GM23338 (cell line): Measurements from ENCODE around the gene SLC35F1. TPM values are rescaled to one million over a fixed set of nuclear protein-coding genes. Genes with fewer than 3 reads are reported as not detected.

Source experiments
- ATAC-seq: fragments of 200-7000 bp; cut with Tn5 transposase; 3 replicates; pipeline ENCODE4 v1.9.1; 2020
- DNase-seq: peaks from one replicate; pipeline ENCODE4 v3.0.0-alpha.2; 2015; ENCODE audit warnings: low spot score
- H2AFZ ChIP-seq: fragments of 200-600 bp; sonication (generic); 2 replicates; pipeline ENCODE4 v1.8.0; 2016; ENCODE audit warnings: antibody characterized with exemption, mild to moderate bottlenecking, moderate library complexity
- H3F3A ChIP-seq: fragments of 200-600 bp; sonication (generic); replicated peaks from 2 replicates; pipeline ENCODE4 v1.8.0; 2017; ENCODE audit warnings: antibody characterized with exemption, mixed run types, low read depth
- H3K27ac ChIP-seq: fragments of 200-600 bp; sonication (generic); 2 replicates; pipeline ENCODE4 v1.6.1; 2016; ENCODE audit warnings: low read depth
- H3K27me3 ChIP-seq: fragments of 200-600 bp; sonication (generic); 2 replicates; pipeline ENCODE4 v1.8.0; 2016; ENCODE audit warnings: mild to moderate bottlenecking, mixed run types, moderate library complexity; ENCODE audit not compliant: insufficient read depth
- H3K36me3 ChIP-seq: fragments of 200-600 bp; sonication (generic); 2 replicates; pipeline ENCODE4 v1.8.0; 2016; ENCODE audit warnings: mild to moderate bottlenecking; ENCODE audit not compliant: insufficient read depth
- H3K4me1 ChIP-seq: fragments of 200-600 bp; sonication (generic); 2 replicates; pipeline ENCODE4 v1.8.0; 2016; ENCODE audit warnings: mild to moderate bottlenecking, moderate library complexity; ENCODE audit not compliant: insufficient read depth
- H3K4me2 ChIP-seq: fragments of 200-600 bp; sonication (generic); 2 replicates; pipeline ENCODE4 v1.7.1; 2017; ENCODE audit warnings: mixed run types
- H3K4me3 ChIP-seq: fragments of 200-600 bp; sonication (generic); 2 replicates; pipeline ENCODE4 v1.6.1; 2016; ENCODE audit warnings: mixed run types
- H3K79me2 ChIP-seq: fragments of 200-600 bp; sonication (generic); replicated peaks from 2 replicates; pipeline ENCODE4 v1.8.0; 2017; ENCODE audit warnings: mild to moderate bottlenecking; ENCODE audit not compliant: insufficient read depth
- H3K9me2 ChIP-seq: fragments of 200-600 bp; sonication (generic); 2 replicates; pipeline ENCODE4 v1.8.0; 2017; ENCODE audit not compliant: insufficient read depth
- H4K20me1 ChIP-seq: fragments of 200-600 bp; sonication (generic); replicated peaks from 2 replicates; pipeline ENCODE4 v1.8.0; 2017; ENCODE audit warnings: mild to moderate bottlenecking; ENCODE audit not compliant: insufficient read depth
- H3K27ac Mint-ChIP-seq: 2 replicates; pipeline ENCODE4 v1.8.0; 2020; ENCODE audit warnings: inconsistent platforms, mild to moderate bottlenecking, moderate library complexity, mixed read lengths
- H3K27me3 Mint-ChIP-seq: 3 replicates; pipeline ENCODE4 v1.8.0; 2022; ENCODE audit warnings: low read depth, mild to moderate bottlenecking, moderate library complexity, mixed read lengths, inconsistent platforms; ENCODE audit not compliant: insufficient read depth, poor library complexity
- H3K36me3 Mint-ChIP-seq: 3 replicates; pipeline ENCODE4 v1.8.0; 2021; ENCODE audit warnings: low read depth, mild to moderate bottlenecking, inconsistent platforms, moderate library complexity, mixed read lengths
- H3K4me1 Mint-ChIP-seq: 3 replicates; pipeline ENCODE4 v1.8.0; 2020; ENCODE audit warnings: mild to moderate bottlenecking, inconsistent platforms, mixed read lengths
- H3K4me3 Mint-ChIP-seq: 3 replicates; pipeline ENCODE4 v1.8.0; 2021; ENCODE audit warnings: moderate library complexity, mild to moderate bottlenecking, inconsistent platforms, mixed read lengths
- H3K9me3 Mint-ChIP-seq: 3 replicates; pipeline ENCODE4 v1.8.0; 2020; ENCODE audit warnings: moderate library complexity, mild to moderate bottlenecking, inconsistent platforms, mixed read lengths
- CREB1 ChIP-seq: fragments of 250-450 bp; sonication (Bioruptor Pico); IDR thresholded peaks from 2 replicates; pipeline ENCODE4 v1.5.0; 2020; ENCODE audit warnings: low read depth, mild to moderate bottlenecking, moderate library complexity
- CTCF ChIP-seq, 2 experiments: fragments of 200-600 bp in 1 of 2; sonication (generic) in 1 of 2; conservative IDR thresholded peaks; 2 replicates each; pipeline versions ENCODE4 v1.5.1 to v1.6.1; 2016 to 2017; ENCODE audit warnings: antibody characterized with exemption in 2 of 2, low read depth in 2 of 2, mild to moderate bottlenecking in 2 of 2, moderate library complexity in 1 of 2
- ETS1 ChIP-seq: IDR thresholded peaks from 2 replicates; pipeline ENCODE4 v1.6.1; 2016; ENCODE audit warnings: antibody characterized with exemption
- EZH2 ChIP-seq: fragments of 200-600 bp; sonication (generic); IDR thresholded peaks from one replicate; pipeline ENCODE4 v1.8.0; 2017; ENCODE audit warnings: antibody characterized with exemption, mild to moderate bottlenecking, low read depth; ENCODE audit not compliant: unreplicated experiment
- JUNB ChIP-seq: IDR thresholded peaks from one replicate; pipeline ENCODE4 v1.6.1; 2016; ENCODE audit warnings: antibody characterized with exemption; ENCODE audit not compliant: unreplicated experiment
- NANOG ChIP-seq: IDR thresholded peaks from 2 replicates; pipeline ENCODE4 v1.6.1; 2016; ENCODE audit warnings: antibody characterized with exemption, borderline replicate concordance
- STAT1 ChIP-seq: IDR thresholded peaks from one replicate; pipeline ENCODE4 v1.6.1; 2016; ENCODE audit warnings: antibody characterized with exemption; ENCODE audit not compliant: unreplicated experiment
- ZNF114 ChIP-seq: fragments of 250-450 bp; sonication (Bioruptor Pico); IDR thresholded peaks from 2 replicates; pipeline ENCODE4 v1.5.0; 2020; ENCODE audit warnings: mild to moderate bottlenecking, moderate library complexity
- ZNF331 ChIP-seq: fragments of 250-450 bp; sonication (Bioruptor Pico); IDR thresholded peaks from 2 replicates; pipeline ENCODE4 v1.5.0; 2020; ENCODE audit warnings: low read depth, mild to moderate bottlenecking, moderate library complexity
- polyA plus RNA-seq: library from polyadenylated mRNA; unstranded; fragments of >200 nt; fragmentation: Nextera tagmentation; extraction: Ambion mirVana; gene quantifications from 2 replicates; pipeline ENCODE4 v1.2.1, GENCODE V29; 2016
- total RNA-seq: library from RNA; depleted of rRNA; stranded (reverse); fragments of >200 nt; shearing (Covaris generic); gene quantifications from 2 replicates; pipeline ENCODE4 v1.2.3, GENCODE V29; 2014

SLC35F1 gene
- total and polyA plus RNA-seq, 2 experiments from 2014 or later, result 3.0 to 10.3 TPM

GRCh38 chr6:118085665-118086064 is 178.6 kb downstream of the SLC35F1 start:
- DNase-seq (no peak), ATAC-seq (no peak)
- no peak for TF ChIP-seq NANOG
- Mint-ChIP-seq H3K4me1 (peaks cover 8% of the 10 kb centered on the region; the same call in 2 of the 3 replicates), H3K27ac (no peak overlapping the region), H3K4me3 (no peak overlapping the region), H3K36me3 (peaks cover 1% of the 10 kb centered on the region; the same call in 2 of the 3 replicates), H3K27me3 (peaks cover 6% of the 10 kb centered on the region), H3K9me3 (peaks cover 9% of the 10 kb centered on the region)
- H3K27ac ChIP-seq, result no peak overlapping the region
- H2AFZ ChIP-seq, result no peak overlapping the region
- no peaks in the 10 kb centered on the region for H3F3A ChIP-seq
- H3K9me2 ChIP-seq, result peaks cover 9% of the 10 kb centered on the region; the same call in 1 of the 2 replicates
- H3K36me3 ChIP-seq, result no peaks in the 10 kb centered on the region
- H3K79me2 ChIP-seq, result no peaks in the 10 kb centered on the region
- no peaks in the 10 kb centered on the region for H3K27me3 ChIP-seq
- H3K4me3 ChIP-seq, result no peak overlapping the region
- H4K20me1 ChIP-seq, result no peaks in the 10 kb centered on the region
- no peak overlapping the region for H3K4me2 ChIP-seq
- H3K4me1 ChIP-seq, result no peaks in the 10 kb centered on the region

- peaks cover 9% of the 10 kb centered on the region; the same call in 1 of the 2 replicates for H3K9me2 ChIP-seq
- no peaks in the 10 kb centered on the region for H3K79me2 ChIP-seq
- no peak overlapping the region for H3K27ac Mint-ChIP-seq
- H3K27ac ChIP-seq, result no peak overlapping the region
- no peak overlapping the region for H3K4me3 Mint-ChIP-seq
- no peaks in the 10 kb centered on the region for H3K4me1 ChIP-seq
- H2AFZ ChIP-seq, result no peak overlapping the region
- DNase-seq (no peak), ATAC-seq (no peak)
- H3K36me3 ChIP-seq, result no peaks in the 10 kb centered on the region
- H3K4me2 ChIP-seq, result no peak overlapping the region
- H3F3A ChIP-seq, result no peaks in the 10 kb centered on the region
- peaks cover 6% of the 10 kb centered on the region for H3K27me3 Mint-ChIP-seq
- TF ChIP-seq STAT1, result no peak
- TF ChIP-seq JUNB, result no peak
- TF ChIP-seq ZNF331 (CRISPR knock-in tag), result no peak
- TF ChIP-seq EZH2, result no peak
- TF ChIP-seq ZNF114 (CRISPR knock-in tag), result no peak
- no peak for TF ChIP-seq NANOG
- peaks cover 5% of the 10 kb centered on the region; the same call in 2 of the 3 replicates for H3K36me3 Mint-ChIP-seq
- peaks cover 14% of the 10 kb centered on the region for H3K9me3 Mint-ChIP-seq
- H3K4me3 ChIP-seq, result no peak overlapping the region
- H3K4me1 Mint-ChIP-seq, result peaks cover 8% of the 10 kb centered on the region; the same call in 2 of the 3 replicates
- H4K20me1 ChIP-seq, result no peaks in the 10 kb centered on the region
- no peaks in the 10 kb centered on the region for H3K27me3 ChIP-seq
Observed at GRCh38 chr6:118086159-118086558, 179.1 kb downstream of the SLC35F1 start.

- Mint-ChIP-seq H3K9me3 (peaks cover 45% of the 10 kb centered on the region), H3K4me3 (no peak overlapping the region), H3K27ac (no peak overlapping the region), H3K27me3 (peaks cover 7% of the 10 kb centered on the region), H3K36me3 (peaks cover 29% of the 10 kb centered on the region), H3K4me1 (no peaks in the 10 kb centered on the region)
- no peaks in the 10 kb centered on the region for H3K4me1 ChIP-seq
- H3K27ac ChIP-seq, result no peak overlapping the region
- no peak overlapping the region for H2AFZ ChIP-seq
- H3K4me3 ChIP-seq, result no peak overlapping the region
- no peaks in the 10 kb centered on the region for H3K36me3 ChIP-seq
- no peak overlapping the region for H3K4me2 ChIP-seq
- DNase-seq, result no peak
- H3K79me2 ChIP-seq, result no peaks in the 10 kb centered on the region
- peaks cover 21% of the 10 kb centered on the region; the same call in 1 of the 2 replicates for H3K9me2 ChIP-seq
- no peak for ATAC-seq
- no peaks in the 10 kb centered on the region for H3K27me3 ChIP-seq
- no peaks in the 10 kb centered on the region for H4K20me1 ChIP-seq
- no peaks in the 10 kb centered on the region for H3F3A ChIP-seq
- no peak for TF ChIP-seq CREB1
- TF ChIP-seq ETS1, result no peak
- TF ChIP-seq EZH2, result no peak
- no peak for TF ChIP-seq CTCF (conservative IDR thresholded peaks at IDR 0.05; ENCODE audit: low read depth in 2 of 2)
Observed at GRCh38 chr6:118092086-118092485, 185.0 kb downstream of the SLC35F1 start.
